WI38 (cell line): Measurements from ENCODE around the gene KRTAP10-11.

Experiments used
- H3K4me3 ChIP-seq: 2 replicates; pipeline ENCODE4 v1.5.1; 2011; ENCODE audit warnings: low read depth, mild to moderate bottlenecking, control low read depth, low read length
- CTCF ChIP-seq: IDR thresholded peaks from 2 replicates; pipeline ENCODE4 v1.5.1; 2012; ENCODE audit warnings: low read depth, mild to moderate bottlenecking, control low read depth, low read length

The KRTAP10-11 gene

DNA sequence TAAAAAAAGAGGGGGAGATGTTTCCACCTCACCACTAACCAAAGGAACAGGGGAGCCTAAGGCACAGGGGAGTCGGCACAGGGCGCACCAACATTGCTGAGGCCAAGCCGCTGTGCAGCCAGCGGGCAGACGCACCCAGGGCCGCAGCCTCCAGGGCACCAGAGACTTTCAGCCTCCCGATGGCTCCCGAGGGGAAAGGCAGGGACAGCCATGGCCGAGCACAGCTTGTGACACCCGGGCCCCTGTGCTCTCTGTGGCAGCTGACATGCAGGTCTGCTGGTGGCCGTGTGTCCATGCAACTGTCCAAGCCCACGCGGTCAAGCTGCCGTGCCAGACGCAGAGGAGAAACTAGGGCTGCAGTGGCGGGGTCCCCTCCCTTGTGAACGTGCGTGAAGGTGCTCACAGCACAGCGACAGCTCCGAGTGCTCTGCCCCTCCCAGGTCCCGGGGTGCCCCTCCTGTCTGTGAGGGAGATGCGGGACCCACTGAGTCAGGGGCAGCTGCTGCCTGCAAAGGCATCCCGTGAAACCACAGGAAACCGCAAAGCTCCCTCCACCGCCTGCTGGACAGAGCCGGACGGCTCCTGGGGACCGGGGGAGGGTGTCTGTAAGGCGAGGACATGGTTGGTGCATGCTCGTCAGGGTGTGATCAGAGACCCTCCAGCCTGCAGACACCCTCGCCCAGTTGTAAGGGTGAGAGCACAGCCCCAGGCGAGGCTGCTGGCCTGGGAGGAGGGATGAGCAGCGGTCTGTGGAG, 2.5 kb downstream of the KRTAP10-11 start:
- no peak for TF ChIP-seq CTCF
- H3K4me3 ChIP-seq: no peak overlapping the region

DNA sequence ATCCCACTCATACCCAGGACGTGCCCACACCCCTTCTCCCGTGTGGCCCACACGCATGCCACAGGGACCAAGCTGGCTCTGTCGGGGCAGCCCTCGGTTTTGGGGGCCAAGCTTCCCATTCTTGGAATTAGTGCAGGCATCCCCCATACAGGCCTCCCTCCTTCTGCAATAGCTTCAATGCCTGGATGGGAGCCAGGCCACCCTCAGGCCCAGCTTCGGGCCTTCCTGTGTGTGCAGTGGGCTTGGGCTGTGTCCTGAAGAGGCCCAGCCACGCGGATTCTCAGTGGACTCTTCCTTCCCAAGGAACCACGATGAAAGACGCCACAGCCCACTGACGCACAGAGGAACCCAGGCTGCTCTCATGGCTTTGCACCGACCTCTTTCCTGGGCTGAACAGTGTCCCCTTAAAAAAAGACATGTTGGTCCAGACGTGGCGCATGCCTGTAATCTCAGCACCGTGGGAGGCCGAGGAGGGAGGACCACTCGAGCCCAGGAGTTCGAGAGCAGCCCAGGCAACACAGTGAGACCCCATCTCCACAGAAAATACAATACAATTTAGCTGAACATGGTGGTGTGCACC, 3.4 kb downstream of the KRTAP10-11 start:
- no peak for TF ChIP-seq CTCF
- H3K4me3 ChIP-seq: no peak overlapping the region

DNA sequence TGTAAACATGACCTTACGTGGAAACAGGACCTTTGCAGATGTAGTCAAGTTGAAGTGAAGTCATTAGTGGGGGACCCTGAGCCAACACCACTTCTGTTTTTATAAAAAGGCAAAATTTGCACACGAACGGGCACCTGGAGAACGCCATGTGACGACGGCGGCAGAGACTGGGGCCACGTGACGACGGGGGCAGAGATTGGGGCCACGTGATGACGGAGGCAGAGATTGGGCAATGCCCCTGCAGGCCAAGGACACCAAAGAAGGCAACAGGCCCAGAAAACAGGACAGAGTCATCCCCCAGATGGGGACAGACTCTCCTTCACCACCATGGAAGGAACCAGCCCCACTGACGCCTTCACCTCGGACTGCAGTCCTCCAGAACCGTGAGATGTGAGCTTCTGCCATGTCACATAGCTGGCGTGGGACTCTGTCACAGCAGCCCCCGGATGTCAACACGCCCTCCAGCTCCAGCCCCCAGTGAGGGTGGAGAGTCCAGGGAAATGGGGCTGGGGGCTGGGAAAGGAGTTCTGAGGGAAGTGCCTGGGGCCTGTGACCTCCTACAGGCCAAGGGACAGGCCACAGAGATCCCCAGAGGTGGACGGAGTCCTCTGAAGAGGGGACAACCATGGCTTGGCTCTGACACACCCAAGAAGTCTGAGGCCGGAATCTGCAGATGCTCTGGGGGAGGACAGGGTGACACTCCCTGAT, 4.2 kb downstream of the KRTAP10-11 start:
- no peak overlapping the region for H3K4me3 ChIP-seq
- no peak for TF ChIP-seq CTCF

DNA sequence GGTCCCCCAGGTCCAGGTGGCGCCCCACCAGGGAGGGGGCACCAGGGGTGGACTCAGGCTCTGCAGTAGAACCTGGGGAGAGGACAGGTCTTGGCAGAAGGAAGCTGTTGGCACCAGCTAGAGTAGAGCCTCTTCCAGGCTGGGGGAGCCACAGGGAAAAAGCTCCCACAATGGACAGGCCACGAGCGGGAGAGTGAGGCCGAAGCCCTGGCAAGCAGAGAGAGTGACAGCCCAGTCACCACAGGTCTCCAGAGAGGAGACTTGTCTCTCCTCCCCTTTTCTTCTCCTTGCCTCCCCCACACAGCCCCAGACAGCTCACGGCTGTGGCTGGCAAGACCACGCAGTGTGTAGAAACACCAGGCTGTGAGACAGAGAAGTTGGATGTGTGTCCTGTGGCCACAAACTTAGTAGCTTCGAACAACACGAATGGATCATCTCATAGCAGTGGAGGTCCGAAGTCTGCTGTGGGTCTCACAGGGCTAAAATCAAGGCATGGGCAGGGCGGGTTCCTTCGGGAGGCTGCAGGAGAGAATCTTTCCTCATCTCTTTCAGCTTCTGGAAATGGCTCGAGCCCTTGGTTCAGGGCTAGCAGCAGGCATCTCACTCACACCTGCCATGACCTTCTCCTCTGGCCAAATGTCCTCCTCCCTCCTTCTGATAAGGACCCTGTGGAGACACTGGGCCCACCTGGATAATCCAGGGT, 4.9 kb downstream of the KRTAP10-11 start:
- TF ChIP-seq CTCF: no peak
- H3K4me3 ChIP-seq: no peak overlapping the region

GRCh38 chr21:44653123-44653522, 6.9 kb downstream of the KRTAP10-11 start:
- no peak for TF ChIP-seq CTCF
- no peak overlapping the region for H3K4me3 ChIP-seq

DNA sequence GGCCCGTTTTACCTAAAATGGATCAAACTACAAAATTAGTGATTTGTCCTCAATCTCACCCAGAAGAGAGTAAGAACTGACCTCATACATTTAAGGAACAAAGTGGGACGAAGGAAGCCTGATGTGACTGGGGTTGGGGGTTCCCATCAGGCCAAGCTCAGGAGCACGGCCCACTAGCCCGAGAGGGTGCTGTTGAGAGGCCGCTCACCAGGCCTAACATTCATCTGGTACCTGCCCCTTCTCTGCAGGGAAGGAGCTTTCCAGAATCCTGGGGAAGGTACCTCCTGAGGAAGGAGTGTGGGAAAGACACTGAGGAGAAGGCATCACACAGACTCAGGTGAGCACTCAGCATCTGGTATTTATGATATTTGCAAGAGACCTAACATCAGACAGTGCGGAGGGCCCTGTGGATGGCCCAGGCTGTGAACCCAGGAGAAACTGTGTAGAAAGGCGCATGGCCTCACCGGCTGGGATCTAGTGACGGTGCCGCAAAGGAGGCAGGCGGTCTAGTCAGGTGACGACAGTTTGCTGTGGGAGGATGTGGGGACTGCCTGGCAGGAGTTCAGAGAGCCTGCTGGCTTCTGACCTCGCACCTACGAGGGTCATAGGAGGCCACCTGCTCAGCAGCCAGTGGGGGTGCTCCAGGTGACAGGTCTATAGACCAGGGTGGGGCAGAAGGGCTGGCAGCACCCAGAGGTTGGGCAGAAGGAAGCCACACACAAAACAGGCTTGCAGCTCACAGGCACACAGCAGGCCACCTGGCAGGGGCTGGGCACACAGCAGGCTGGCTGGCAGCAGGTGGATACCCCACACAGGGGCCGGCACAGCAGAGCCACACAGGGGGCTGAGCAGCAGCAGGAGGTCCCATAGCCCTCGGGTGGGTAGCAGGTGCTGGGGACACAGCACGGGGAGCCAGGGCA, 7.7 kb downstream of the KRTAP10-11 start:
- TF ChIP-seq CTCF: no peak
- no peak overlapping the region for H3K4me3 ChIP-seq
